Activated CD8-positive, alpha-beta T cell treated with anti-CD3 and anti-CD28 coated beads, Interleukin-2, amount 10 ng/mL, durations not matched to agents 7 days and 5 days (primary cell): ENCODE measurements around the gene ZMIZ1. TPM values are rescaled to one million over a fixed set of nuclear protein-coding genes. Genes with fewer than 3 reads are reported as not detected.
"Not testable (repeated sequence)": the region's sequence is repeated elsewhere in the genome, so short reads cannot be mapped to it uniquely, and the experiment has no call there.

ENCODE experiments used
- ATAC-seq: fragments of 150-1000 bp; cut with Tn5 transposase; one replicate; pipeline ENCODE4 v1.10.0; 2021; ENCODE audit warnings: moderate library complexity
- CTCF ChIA-PET: fragments of 350-600 bp; sonication (Branson Sonifier 250); formaldehyde crosslinking; loops from one replicate; lab custom pipeline; 2021; ENCODE audit warnings: antibody characterized with exemption; lab: Charles Lee
- POLR2A ChIA-PET: fragments of 350-600 bp; sonication (Branson Sonifier 250); formaldehyde crosslinking; loops from one replicate; lab custom pipeline; 2021; ENCODE audit warnings: antibody characterized with exemption; lab: Charles Lee
- DNase-seq: peaks from one replicate; pipeline ENCODE4 v3.0.0-alpha.2; 2020
- H3K27ac Mint-ChIP-seq: one replicate; pipeline ENCODE4 v1.8.0; 2021; ENCODE audit warnings: mild to moderate bottlenecking, mixed read lengths
- H3K27me3 Mint-ChIP-seq: one replicate; pipeline ENCODE4 v1.8.0; 2021; ENCODE audit warnings: low read depth, mixed read lengths
- H3K36me3 Mint-ChIP-seq: one replicate; pipeline ENCODE4 v1.8.0; 2021; ENCODE audit warnings: low read depth, mixed read lengths
- H3K4me1 Mint-ChIP-seq: one replicate; pipeline ENCODE4 v1.8.0; 2021; ENCODE audit warnings: low read depth, mixed read lengths
- H3K4me3 Mint-ChIP-seq: one replicate; pipeline ENCODE4 v1.8.0; 2021; ENCODE audit warnings: mild to moderate bottlenecking, mixed read lengths
- H3K9me3 Mint-ChIP-seq: one replicate; pipeline ENCODE4 v1.8.0; 2022; ENCODE audit warnings: mixed read lengths; ENCODE audit not compliant: insufficient read depth
- total RNA-seq, 2 experiments: library from RNA; stranded (reverse); gene quantifications; one replicate each; pipeline ENCODE4 v1.2.3, GENCODE V29; 2021

The ZMIZ1 gene
- total RNA-seq, 2 experiments from 2014 or later, result 39.9 to 40.6 TPM

DNA sequence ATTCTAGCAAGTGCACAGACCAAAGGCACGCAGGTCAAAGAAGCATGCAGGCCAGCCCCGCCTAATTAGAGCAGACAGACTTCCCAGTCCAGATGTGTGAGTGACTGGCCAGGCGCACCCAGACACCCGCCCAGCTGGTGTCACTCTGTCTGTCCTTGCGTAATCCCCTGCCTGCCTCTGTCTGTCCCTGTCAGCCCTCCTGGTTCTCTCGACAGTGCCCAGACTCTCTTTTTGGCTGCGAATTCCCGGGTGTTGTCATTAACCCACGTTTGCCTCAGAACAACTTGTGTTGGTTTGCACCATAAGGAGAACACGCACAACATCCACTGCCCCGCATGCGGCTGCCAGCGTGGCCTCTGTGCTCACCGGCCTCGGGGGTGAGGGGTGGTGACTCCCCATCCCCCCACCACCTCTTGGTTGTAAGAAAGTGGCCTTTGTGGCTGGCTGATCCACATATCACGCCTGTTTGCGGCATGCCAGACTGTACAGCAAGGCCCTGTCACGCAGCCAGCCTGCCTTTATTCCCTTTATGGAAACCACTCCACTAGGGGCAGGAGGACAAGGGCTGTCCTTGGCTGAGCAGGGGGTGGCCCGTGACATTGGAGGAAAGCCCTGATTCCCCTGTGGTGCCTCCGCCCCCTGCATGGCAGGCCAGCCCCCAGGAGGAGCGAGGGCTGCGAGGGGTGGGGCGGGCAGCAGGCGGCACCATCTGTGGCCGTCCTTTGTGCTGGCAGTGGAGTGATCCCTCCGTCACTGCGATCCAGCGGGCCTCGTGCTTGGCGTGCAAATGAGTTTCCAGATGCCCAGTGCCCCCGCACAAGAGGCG is 205.7 kb downstream of the ZMIZ1 start:
- no peak for DNase-seq
- H3K9me3 Mint-ChIP-seq, result no peaks in the 10 kb centered on the region
- ChIA-PET POLR2A (no interaction called here), CTCF (no interaction called here)
- no peaks in the 10 kb centered on the region for H3K27me3 Mint-ChIP-seq
- peaks cover 3% of the 10 kb centered on the region for H3K4me1 Mint-ChIP-seq
- no peak overlapping the region for H3K4me3 Mint-ChIP-seq
- H3K36me3 Mint-ChIP-seq, result peaks cover 13% of the 10 kb centered on the region
- no peak for ATAC-seq
- no peak overlapping the region for H3K27ac Mint-ChIP-seq

DNA sequence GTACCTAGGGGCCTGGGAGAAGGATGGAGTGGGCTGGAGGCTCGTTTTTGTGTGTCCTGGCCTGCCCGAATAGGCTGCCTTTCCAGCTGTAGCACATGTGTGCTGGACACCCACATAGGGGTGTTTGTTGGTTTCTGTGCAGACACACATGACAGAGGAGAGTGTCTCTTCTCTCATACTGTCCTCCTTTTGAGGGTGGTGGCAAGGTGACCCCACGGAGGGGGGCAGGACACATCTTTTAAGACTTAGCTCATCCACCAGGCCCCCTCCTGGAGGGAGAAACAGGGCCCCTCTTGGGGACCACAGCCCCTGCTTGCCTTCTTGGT is 206.3 kb downstream of the ZMIZ1 start:
- no peaks in the 10 kb centered on the region for H3K4me1 Mint-ChIP-seq
- DNase-seq (no peak), ATAC-seq (no peak)
- ChIA-PET CTCF (no interaction called here), POLR2A (interaction anchor here (1.2 kb wide), 1 partner anchor 25 kb away, joined by 4 read pairs; no protein-coding TSS in a partner anchor)
- no peaks in the 10 kb centered on the region for H3K9me3 Mint-ChIP-seq
- H3K4me3 Mint-ChIP-seq, result no peak overlapping the region
- H3K27me3 Mint-ChIP-seq, result no peaks in the 10 kb centered on the region
- no peak overlapping the region for H3K27ac Mint-ChIP-seq
- peaks cover 15% of the 10 kb centered on the region for H3K36me3 Mint-ChIP-seq

DNA sequence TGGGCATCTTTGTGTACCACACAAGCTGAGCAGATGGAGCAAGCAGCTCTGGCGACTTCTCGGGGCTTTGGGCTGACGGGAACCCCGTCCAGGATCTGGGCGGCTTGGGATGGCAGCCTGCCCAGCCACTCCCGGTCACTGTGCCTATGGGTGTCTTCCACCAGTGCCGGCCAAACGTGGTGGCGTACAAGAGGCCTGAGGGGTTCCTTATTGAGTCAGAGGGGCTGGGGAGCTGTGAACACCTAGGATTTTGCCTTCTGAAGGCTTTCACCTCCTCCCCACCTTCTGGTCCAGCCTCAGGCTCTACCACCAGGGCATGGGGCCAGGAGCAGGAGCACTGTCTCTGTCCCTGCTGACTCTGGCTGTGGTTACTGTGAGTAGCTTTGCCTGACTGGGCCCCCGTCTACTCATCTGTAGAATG is 206.7 kb downstream of the ZMIZ1 start:
- CTCF ChIA-PET, result no interaction called here
- no peak for DNase-seq
- Mint-ChIP-seq H3K27me3 (no peaks in the 10 kb centered on the region), H3K27ac (no peak overlapping the region), H3K9me3 (no peaks in the 10 kb centered on the region), H3K36me3 (peaks cover 14% of the 10 kb centered on the region), H3K4me1 (no peaks in the 10 kb centered on the region), H3K4me3 (no peak overlapping the region)
- POLR2A ChIA-PET, result interaction anchor here (1.2 kb wide), 1 partner anchor 26 kb away, joined by 4 read pairs; no protein-coding TSS in a partner anchor
- no peak for ATAC-seq

DNA sequence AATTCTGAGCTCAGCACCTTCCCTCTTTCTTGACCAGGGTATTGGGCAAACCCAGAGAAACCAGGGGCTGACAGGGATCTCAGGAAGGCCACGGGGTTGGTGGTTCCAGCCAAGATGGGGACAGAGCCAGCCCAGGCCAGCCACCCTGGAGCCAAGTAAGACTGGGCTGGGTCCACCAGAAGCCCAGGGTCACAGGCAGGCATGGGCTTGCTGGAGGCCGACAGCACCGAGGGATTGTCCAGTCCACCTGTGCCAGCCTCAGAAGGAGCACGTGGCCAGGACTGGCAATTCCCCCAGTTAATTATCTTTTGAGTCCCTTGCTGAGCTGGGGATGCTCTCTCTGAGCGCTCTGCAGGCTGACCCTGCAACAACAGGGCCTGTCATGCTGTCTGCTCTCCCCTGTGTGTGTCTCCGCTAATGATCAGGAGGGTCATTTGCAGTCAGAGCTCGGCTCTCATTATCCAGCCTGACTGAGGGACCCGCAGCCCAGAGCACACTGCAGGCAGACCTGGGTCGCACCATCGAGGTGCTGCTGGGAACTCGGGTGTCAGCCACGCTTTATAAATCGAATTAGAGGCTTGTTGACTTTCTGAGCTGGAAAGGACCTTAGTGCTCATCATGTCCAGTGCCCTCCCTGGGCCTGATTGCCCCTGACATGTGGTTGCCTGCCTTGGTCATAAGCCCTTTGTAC is 209.0 kb downstream of the ZMIZ1 start:
- no peak overlapping the region for H3K4me3 Mint-ChIP-seq
- DNase-seq (no peak), ATAC-seq (no peak)
- H3K4me1 Mint-ChIP-seq, result peaks cover 4% of the 10 kb centered on the region
- no peaks in the 10 kb centered on the region for H3K27me3 Mint-ChIP-seq
- H3K36me3 Mint-ChIP-seq, result peaks cover 26% of the 10 kb centered on the region
- H3K27ac Mint-ChIP-seq, result no peak overlapping the region
- no peaks in the 10 kb centered on the region for H3K9me3 Mint-ChIP-seq
- ChIA-PET POLR2A (no interaction called here), CTCF (no interaction called here)

DNA sequence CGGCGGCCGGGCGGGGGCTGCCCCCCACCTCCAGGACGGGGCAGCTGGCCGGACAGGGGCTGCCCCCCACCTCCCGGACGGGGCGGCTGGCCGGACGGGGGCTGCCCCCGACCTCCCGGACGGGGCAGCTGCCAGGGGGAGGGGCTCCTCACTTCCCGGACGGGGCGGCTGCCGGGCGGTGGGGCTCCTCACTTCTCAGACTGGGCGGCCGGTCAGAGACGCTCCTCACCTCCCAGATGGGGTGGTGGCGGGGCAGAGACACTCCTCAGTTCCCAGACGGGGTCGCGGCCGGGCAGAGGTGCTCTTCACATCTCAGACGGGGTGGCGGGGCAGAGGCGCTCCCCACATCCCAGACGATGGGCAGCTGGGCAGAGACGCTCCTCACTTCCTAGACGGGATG is 210.3 kb downstream of the ZMIZ1 start:
- H3K27ac Mint-ChIP-seq, H3K9me3 Mint-ChIP-seq, CTCF ChIA-PET, H3K4me3 Mint-ChIP-seq, H3K27me3 Mint-ChIP-seq, POLR2A ChIA-PET, DNase-seq, ATAC-seq: not testable (repeated sequence)
- H3K36me3 Mint-ChIP-seq, result peaks cover 28% of the 10 kb centered on the region
- H3K4me1 Mint-ChIP-seq, result peaks cover 17% of the 10 kb centered on the region

DNA sequence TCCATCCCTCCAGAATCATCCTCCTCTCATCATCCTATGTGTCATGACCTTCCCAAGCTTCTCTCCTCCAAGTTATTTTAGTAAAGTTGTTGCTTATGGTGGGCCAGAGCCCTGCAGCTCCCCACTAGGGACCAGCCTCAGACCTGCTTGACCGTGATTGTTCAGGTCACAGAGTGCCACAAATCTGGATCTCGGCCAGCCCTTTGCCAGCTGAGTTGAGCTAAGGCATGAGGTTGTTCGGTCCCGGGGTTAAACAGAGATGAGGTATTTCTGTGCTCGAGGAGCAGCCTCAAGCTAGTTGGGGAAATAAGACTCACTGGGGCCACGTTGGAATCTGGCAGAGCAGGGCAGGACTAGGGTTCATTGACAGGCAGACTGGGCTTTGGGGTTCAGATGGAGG is 212.2 kb downstream of the ZMIZ1 start:
- POLR2A ChIA-PET, result no interaction called here
- H3K4me3 Mint-ChIP-seq, result no peak overlapping the region

DNA sequence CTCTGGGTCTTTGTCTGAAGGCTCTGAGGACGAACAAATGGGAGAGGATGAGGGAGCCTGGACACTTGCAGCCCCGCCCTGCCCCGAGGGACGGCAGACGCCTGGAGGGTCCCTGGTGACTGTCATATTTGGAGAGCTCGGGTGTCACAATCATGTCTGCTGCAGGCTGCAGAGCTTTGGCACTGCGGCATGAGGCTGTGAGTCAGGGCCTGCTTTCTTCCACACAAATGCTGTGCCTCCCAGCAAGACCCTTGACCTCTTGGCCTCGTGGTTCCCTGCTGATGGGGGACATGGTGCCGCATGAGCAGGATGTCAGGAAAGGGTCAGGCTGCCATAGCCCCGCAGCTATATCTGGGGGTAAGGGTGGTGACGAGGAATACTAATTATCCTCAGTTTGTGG is 213.6 kb downstream of the ZMIZ1 start:
- no peak overlapping the region for H3K27ac Mint-ChIP-seq
- CTCF ChIA-PET, result no interaction called here
- H3K36me3 Mint-ChIP-seq, result peaks cover 43% of the 10 kb centered on the region
- no peaks in the 10 kb centered on the region for H3K27me3 Mint-ChIP-seq
- POLR2A ChIA-PET, result no interaction called here
- no peak for ATAC-seq
- no peak for DNase-seq
- H3K9me3 Mint-ChIP-seq, result no peaks in the 10 kb centered on the region
- H3K4me3 Mint-ChIP-seq, result no peak overlapping the region
- H3K4me1 Mint-ChIP-seq, result peaks cover 50% of the 10 kb centered on the region

More for the DNA sequence above, 212.2 kb downstream of the ZMIZ1 start:
- CTCF ChIA-PET, result interaction anchor here (0.9 kb wide), 1 partner anchor 32 kb away, joined by 3 read pairs; no protein-coding TSS in a partner anchor
- DNase-seq, result no peak
- H3K36me3 Mint-ChIP-seq, result peaks cover 41% of the 10 kb centered on the region
- no peaks in the 10 kb centered on the region for H3K27me3 Mint-ChIP-seq
- no peak overlapping the region for H3K27ac Mint-ChIP-seq
- peaks cover 36% of the 10 kb centered on the region for H3K4me1 Mint-ChIP-seq
- ATAC-seq, result no peak
- H3K9me3 Mint-ChIP-seq, result no peaks in the 10 kb centered on the region

DNA sequence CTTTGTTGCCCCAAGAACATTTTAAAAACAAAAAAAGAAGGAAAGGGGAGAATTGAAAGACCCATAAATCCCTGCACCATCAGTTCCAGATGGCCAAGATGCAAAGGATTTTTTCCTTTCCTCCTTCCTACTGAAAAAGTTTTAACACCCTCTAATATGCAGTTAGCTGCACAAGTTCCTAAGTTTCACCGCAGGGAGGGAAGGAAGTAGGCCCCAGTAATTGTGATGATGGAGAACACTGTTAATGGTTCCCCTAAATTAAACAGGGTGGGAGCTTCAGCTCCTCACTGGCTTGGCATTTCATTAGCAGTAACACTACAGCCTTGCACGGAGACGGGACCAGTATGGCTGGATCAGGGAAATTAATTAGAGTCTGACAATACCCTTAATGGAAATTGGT is 214.8 kb downstream of the ZMIZ1 start:
- POLR2A ChIA-PET, result interaction anchor here (1.1 to 1.9 kb wide), 2 partner anchors 11 to 39 kb away, joined by 3 to 8 read pairs; no protein-coding TSS in a partner anchor
- Mint-ChIP-seq H3K27me3 (no peaks in the 10 kb centered on the region), H3K36me3 (peaks cover 43% of the 10 kb centered on the region), H3K27ac (peak overlapping the region; percentile 35), H3K9me3 (no peaks in the 10 kb centered on the region), H3K4me3 (no peak overlapping the region), H3K4me1 (peaks cover 62% of the 10 kb centered on the region)
- CTCF ChIA-PET, result interaction anchor here (1.1 to 1.7 kb wide), 5 partner anchors 9 to 61 kb away, joined by 3 to 5 read pairs (median 4); no protein-coding TSS in a partner anchor
- no peak for ATAC-seq
- no peak for DNase-seq

DNA sequence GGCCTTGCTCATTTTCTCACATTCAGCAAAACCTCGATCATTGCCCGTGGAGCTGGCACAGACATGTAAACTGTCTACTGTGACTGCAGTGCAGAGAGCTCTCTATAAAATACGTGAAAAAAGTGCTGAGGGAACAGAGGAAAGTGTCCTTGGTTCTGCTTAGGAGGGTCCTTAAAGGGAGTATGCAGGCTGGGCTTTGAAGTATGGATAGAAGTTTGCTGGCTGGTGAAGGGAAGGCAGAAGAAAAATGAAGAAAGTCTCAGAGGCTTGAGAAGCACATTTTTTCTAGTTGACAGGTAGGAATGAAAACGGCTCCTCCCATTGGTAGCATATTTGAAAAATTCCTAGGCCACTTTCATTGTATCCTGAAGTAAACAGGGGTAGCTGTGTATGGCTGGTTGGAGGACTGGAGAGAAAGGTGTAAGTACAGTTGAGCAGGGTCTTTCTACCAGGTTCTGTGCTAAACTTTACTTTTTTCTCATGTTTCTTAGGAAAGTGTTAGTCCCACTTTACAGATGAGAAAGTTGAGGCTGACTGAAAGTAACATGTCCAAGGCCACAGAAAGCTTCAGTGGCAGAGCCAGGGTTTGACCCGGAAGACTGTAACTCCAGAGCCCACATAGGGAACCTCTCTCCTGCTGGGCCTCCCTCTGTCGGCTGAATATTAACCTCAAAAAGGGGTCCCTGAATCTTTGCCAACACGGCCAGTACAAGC is 215.5 kb downstream of the ZMIZ1 start:
- POLR2A ChIA-PET, result interaction anchor here (0.7 to 2.8 kb wide), 5 partner anchors 12 to 64 kb away, joined by 3 to 13 read pairs (median 4); no protein-coding TSS in a partner anchor
- peaks cover 67% of the 10 kb centered on the region for H3K4me1 Mint-ChIP-seq
- DNase-seq, result no peak
- no peak for ATAC-seq
- H3K27me3 Mint-ChIP-seq, result no peaks in the 10 kb centered on the region
- peak overlapping the region; percentile 71 for H3K4me3 Mint-ChIP-seq
- H3K36me3 Mint-ChIP-seq, result peaks cover 44% of the 10 kb centered on the region
- CTCF ChIA-PET, result interaction anchor here (0.7 to 4.0 kb wide), 8 partner anchors 9 to 61 kb away, joined by 3 to 16 read pairs (median 4); no protein-coding TSS in a partner anchor
- peak overlapping the region; percentile 96 for H3K27ac Mint-ChIP-seq
- no peaks in the 10 kb centered on the region for H3K9me3 Mint-ChIP-seq

DNA sequence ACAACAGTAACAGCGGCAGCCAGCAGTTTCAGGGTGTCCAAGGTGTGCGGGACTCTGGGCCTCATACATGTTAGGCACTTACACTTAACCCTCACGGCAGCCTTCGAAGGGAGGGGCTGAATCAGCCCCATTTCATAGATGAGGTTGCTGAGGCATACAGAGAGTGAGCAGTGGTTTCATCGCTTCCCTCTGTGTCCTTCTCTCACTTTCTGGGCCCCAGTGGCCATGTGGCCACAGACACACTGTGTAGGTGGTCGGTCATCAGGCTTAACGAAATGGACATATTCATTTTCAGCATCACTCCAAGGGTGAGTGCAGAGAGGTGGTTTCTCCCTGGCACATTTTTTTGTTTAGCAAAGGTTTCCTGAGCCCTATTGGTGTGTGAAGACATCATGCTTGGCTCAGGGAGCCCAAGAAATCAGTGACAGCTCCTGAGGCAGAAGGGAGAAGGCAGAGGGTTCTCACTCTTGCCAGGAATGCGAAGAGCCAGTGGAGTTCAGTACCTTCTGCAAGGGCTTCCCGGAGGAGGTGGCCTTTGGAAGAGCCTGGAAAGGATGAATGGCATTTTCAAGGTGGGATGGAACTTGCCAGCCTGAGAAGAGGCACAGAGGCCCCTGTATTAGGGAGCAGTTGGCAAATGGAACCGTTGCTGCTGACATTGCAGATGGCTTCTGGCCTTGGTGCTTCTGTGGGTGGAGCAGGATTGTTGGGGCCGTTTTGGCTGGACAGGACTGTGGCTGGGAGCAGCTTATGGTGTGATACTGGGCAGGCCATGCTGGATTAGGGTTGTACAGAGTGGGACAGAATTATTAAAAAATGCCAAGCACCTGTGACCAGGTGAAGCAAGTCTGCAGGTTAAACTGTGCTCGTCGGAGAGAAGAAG is 216.8 kb downstream of the ZMIZ1 start:
- H3K27me3 Mint-ChIP-seq, result no peaks in the 10 kb centered on the region
- ATAC-seq (peak; percentile 45), DNase-seq (peak; percentile 68)
- ChIA-PET CTCF (interaction anchor here (0.9 to 4.0 kb wide), 6 partner anchors 13 to 41 kb away, joined by 3 to 16 read pairs (median 4); no protein-coding TSS in a partner anchor), POLR2A (interaction anchor here (0.6 to 2.8 kb wide), 10 partner anchors 14 to 321 kb away, joined by 3 to 13 read pairs (median 8); partner anchors contain the start of gene PPIF)
- peak overlapping the region; percentile 96 for H3K27ac Mint-ChIP-seq
- H3K4me1 Mint-ChIP-seq, result peaks cover 67% of the 10 kb centered on the region
- H3K9me3 Mint-ChIP-seq, result no peaks in the 10 kb centered on the region
- peak overlapping the region; percentile 71 for H3K4me3 Mint-ChIP-seq
- H3K36me3 Mint-ChIP-seq, result peaks cover 39% of the 10 kb centered on the region
